NCI-H345 (cell line): Measurements from ENCODE around the gene PIAS2.
"Not testable (repeated sequence)": the region's sequence is repeated elsewhere in the genome, so short reads cannot be mapped to it uniquely, and the experiment has no call there.

ENCODE experiments used
- DNase-seq: peaks from one replicate; lab custom pipeline; 2025; lab: John Stamatoyannopoulos, UW

The PIAS2 gene

DNA sequence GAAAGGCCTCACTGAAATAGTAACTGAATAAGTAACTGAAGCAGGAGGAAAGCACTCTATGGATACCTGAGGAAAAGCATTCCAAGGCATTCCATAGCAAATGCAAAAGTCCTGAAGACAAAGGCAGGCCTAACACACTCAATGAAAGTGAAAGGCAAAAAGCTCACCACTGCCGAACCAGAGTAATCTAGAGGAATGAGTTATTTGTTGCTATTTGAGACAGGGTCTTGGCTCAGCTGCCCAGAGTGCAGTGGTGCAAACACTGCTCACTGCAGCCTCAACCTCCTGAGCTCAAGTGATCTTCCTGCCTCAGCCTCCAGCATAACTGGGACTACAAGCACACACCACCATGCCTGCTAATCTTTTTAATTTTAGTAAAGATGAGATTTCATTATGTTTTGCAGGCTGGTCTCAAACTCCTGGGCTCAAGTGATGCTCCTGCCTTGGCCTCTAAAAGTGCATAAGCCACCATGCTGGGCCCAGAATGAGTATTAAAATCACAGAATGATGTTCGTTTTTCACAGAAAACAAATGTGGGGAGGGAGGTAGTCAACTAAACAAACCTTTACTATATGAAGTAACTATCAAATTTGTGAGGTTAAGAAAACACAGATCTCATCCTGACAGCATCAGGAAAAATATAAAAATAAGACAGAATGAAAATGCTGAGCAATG, 17.9 kb downstream of the PIAS2 start:
- no peak for DNase-seq

DNA sequence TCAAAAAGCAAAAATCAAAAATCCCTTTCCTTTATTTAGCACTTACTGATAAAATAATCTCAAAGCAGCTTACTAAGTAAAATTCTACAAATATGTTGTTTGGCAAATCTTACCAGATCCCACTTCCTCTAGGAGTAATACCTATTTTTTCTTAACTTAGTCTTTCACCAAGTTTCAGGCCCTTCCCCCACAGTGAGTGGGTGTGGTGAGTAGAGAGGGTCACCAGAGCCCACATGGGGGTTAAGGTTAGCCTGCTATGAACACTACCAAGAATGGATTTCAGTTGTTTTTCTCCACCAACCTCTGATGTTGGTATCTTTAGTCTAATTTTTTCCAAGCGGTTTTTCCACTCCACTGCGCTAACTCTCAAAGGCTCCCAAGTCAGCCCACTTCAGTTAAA, 23.2 kb downstream of the PIAS2 start:
- DNase-seq: no peak

DNA sequence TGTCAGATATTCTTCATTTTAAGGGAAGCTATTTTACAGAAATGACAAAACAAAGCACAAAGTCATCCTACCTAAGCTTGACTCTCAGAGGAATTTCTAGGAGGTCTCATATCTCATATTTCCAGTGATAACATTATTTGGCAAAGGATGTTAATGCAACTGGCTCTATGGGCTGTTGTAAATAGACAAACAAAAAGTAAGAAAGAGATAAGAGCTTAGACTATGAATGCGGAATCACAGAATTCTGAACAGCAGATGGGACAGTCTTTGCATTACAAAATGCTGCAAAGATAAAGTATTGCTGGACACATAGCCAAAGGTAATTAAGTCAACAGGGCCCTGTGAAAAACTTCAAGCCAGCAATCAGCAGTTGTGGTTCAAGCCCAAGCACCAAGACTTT, 23.9 kb downstream of the PIAS2 start:
- DNase-seq: no peak

DNA sequence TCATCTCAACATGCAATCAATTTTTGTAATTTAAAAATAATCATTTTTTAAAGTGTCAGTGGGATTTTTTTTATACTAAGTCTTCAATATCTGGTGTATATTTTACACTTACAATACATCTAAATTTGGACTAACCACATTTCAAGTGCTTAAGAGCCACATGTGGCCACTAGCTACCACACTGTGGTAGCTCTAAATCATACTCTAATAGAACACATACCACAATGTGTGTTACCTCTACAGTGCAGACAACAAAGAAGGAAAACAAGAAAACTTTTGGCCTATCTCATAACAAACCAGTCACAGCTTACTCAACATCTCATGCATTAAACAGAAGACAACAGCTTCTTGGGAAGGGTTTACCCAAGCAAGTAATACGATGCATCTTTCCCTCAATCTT, 24.5 kb downstream of the PIAS2 start:
- no peak for DNase-seq

DNA sequence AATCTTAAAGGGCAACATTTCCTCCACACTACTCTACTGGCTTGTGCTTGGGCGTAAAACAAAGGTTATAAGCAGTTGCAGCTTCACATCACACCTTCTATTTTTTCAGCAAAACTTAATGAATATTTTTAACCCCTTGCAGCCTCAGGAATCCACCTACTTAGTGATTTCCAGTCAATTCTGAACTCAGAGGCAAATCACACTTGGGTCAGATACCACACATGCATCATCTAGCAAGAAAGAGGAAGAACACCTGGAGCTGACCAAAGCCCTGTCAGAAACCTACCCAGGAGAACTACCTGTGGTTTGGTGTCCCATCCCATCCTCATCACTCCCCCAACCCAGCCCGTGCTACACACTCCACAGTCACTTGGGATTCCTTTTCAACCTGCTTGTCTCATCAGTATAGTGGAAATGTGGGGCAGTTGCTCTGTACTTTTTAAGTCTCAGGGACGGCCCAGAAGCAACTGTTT, 25.5 kb downstream of the PIAS2 start:
- no peak for DNase-seq

DNA sequence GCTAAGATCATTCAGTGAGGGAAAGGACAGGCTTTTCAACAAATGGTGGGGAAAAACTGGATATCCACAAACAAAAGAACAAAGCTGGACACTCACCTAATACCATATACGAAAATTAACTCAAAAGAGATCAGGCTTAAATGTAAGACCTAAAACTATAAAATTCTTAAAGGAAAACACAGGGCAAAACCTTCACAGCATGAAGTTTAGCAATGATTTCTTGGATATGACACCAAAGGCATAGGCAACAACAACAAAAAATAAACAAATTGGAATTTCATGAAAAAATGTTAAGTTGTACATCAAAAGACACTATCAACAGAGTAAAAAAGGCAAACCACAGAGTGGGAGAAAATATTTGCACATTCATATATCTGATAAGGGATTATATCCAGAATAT, 28.3 kb downstream of the PIAS2 start:
- no peak for DNase-seq

DNA sequence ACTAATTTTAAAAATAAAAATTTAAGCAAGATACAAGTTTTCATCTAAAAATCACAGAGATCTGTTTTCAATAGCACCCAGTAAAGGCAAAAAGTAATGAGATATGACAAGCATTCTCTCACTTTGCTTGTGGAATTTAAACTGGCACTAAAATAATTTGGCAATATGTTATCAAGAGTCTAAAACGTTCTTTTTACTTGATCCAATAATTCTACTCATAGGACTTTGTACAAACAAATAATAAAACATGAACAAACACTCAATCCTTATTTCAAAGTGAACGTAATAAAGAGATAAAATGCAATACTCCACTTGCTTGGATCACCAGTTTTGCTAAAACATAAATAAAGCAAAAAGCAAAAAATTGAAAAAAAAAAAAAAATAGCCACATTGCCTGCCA, 30.4 kb downstream of the PIAS2 start:
- no peak for DNase-seq

DNA sequence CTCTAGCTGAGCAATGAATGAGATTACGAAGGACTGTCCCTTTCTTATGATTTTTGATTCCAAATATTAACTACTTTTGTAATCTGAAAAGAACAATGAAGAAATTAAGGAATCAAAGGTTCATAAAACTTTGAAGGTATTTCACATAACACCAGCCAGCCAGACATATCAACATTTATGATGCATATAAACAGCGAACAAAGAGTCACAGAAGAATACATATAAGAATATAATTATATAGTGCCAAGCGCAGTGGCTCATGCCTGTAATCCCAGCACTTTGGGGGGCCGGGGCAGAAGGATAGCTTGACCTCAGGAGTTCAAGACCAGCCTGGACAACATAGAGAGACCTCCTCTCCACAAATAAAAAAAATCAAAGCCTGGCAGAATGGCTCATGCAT, 34.1 kb downstream of the PIAS2 start:
- DNase-seq: no peak

DNA sequence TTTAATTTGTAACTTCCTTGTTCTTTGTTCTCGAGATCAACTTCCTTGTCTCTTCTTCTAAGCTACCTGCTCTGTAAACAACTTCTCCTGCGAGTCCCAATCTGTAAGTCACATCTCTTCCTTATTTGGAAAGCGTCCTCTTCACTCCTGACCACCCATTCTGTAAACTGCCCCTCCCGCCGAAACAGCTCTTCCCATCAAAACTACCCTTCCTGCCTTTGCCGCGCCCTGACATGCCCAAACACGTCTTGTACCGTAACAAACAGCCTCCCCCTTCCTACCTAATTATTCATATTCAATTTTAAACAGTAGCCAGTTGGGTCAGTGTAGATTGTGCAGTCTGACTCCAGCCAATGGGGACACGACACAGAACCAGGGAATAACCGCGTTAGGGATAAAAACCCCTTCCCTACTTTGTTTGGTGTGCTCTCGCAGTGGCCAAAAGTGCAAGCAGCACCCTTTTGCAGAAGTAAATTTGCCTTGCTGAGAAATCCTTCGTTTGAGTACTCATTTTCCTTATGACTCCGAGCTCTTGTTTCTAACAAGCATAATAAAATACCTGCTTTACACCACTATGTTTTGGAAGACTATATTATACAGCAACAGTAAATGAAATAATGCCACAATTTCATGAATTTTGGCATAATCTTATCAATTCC, 39.8 kb downstream of the PIAS2 start:
- DNase-seq: no peak

DNA sequence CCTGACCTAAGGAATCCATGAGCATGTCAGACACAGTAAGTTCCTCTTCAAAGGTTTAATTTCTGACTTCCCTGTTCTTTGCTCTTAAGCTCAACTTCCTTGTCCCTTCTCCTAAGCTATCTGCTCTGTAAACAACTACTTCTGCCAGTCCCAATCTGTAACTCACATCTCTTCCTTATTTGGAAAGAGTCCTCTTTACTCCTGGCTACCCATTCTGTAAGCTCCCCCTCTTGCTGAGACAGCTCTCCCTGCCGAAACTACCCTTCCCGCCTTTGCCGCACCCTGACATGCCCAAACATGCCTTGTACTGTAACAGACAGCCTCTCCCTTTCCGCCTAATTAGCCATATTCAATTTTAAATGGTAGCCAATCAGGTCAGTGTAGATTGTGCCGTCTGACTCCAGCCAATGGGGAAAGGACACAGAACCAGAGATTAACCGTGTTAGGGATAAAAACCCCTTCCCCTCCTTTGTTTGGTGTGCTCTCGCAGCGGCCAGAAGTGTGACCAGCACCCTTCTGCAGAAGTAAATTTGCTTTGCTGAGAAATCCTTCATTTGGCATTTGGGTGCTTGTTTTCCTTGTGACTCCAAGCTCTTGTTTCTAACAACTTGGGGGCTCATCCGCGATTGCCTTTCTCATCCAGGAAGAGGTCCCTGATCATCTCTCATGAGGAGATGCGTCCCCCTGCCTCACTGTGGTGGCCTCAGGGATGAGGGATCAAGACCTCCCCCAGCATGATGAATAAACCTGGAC, 49.0 kb downstream of the PIAS2 start:
- DNase-seq: no peak

DNA sequence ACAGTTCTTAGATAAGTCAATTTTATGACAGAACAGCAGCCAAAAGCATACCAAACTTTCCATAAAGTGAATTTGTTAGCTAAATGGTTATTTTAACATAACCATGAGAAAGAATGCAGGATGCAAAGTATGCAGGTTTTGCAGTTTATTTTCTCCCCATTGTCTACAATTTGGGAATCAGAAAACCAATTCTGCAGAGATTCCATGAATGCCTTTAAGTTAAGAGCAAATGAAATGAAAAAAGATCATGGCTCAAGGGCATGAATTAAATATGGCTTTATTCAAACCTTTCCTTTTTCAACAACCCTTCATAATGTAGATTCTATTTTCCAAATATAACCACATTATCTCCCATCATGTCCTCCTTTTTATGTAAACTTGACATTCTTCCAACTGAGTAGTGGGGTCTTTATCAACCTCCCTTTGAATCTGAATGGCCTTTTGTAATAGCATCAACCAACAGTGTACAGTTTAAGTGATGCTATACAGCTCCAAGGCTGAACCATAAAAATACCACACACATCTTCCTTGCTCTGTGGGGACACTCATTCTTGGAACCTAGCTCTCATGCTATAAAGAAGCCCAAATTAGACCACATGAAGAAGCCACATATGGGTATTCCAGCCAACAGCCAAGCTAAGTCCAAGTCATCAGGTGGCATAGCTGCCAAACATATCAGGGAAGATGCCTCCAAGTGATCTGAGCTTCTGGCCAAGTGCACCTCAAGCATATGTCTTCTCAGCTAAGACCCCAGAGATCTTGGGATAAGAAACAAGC, 49.8 kb downstream of the PIAS2 start:
- no peak for DNase-seq

DNA sequence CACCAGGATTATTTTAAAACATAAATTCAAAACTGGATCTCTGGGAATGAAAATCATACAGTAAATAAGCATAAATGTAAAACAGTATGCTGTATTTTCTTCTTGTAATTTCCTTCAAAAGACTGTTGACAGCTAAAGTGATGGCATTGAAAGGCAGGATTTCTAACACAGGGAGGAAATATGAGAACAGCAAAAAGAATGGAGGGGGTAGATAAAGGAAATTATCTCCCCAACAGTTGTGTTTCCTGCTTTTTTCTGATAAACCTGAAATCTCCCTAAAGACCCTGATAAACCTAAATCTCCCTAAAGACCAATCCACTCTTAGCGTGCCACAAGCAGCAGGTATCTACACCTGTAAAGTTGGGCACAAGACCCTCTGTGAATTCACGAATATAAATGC, 50.8 kb downstream of the PIAS2 start:
- no peak for DNase-seq

DNA sequence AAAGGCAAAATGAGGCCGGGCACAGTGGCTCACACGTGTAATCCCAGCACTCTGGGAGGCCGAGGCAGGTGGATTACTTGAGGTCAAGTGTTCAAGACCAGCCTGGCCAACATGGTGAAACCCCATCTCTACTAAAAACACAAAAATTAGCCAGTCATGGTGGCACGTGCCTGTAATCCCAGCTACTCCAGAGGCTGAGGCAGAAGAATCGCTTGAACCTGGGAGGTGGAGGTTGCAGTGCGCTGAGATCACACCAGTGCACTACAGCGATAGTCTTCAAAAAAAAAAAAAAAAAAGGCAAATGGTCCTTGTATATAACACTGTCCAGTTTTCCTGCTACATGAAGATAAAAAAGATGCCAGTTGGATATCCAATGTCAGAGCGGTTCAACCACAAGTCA, 52.1 kb downstream of the PIAS2 start:
- DNase-seq: not testable (repeated sequence)

DNA sequence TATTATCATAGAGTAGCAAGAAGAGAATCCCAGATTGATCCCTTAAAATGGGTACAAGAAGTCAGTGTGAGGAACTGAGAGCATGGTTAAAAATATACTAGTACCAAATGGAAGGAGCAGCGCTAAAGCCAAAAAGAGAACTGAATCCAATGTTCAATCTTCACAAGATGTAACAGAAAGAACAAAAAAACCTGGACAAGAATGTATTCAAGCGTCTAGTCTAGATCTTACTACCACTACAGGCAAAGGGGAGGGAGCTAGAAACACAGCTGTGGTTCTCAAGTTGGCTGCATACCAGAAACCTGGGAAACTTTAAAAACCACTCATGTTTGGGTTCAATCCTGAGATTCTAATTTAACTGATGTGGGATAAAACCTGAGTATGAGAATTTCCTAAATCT, 57.5 kb downstream of the PIAS2 start:
- DNase-seq: no peak

DNA sequence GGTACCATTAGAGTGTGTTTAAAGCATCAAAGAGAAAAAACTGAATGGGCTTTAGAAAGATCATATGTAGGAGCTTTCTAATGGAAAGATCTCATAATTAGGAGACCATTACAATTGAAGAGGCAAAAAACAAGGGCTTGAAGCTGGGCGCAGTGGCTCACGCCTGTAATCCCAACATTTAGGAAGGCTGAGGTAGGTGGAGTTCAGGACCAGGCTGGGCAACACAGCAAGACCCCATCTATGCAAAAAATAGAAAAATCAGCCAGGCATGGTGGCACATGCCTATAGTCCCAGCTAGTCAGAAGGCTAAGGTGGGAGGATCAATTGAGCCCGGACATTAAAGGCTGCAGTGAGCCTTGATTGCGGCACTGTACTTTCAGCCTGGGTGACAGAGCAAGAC, 59.0 kb downstream of the PIAS2 start:
- DNase-seq: no peak

DNA sequence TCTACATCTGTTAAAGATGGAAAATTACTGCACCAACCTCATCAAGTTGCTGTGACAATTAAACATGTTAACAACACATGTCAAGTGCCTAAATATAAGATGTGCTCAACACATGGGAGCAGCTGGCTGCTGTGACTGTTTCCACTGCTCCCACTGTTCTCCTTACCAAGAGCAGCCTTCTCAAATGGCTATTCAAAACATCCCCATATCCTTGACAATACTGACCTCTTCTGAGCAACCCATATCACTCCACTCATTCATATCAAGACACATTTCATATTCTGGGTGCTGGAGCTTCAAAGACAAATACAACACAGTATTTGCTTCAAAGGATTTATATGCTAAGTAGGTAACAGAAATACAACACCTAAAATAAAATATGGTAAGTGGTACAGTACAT, 60.3 kb downstream of the PIAS2 start:
- no peak for DNase-seq

DNA sequence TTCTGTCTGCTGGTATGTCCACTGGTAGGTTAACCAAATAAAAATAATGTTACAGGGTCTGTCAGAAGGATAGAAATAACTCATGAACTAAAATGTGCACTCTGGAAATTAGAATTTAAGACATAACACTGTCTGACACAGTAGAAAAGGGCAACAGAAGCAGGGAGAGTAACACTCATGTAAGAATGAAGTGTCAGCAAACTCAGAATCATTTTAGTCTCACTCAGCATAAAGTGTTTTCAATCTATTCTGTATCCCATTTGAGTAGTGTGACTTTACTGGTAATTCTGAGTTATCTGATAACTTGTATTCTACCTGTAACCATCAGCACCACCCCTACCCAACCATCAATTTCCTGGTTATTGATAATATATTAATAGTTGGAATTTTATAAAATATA, 68.3 kb downstream of the PIAS2 start:
- DNase-seq: no peak

DNA sequence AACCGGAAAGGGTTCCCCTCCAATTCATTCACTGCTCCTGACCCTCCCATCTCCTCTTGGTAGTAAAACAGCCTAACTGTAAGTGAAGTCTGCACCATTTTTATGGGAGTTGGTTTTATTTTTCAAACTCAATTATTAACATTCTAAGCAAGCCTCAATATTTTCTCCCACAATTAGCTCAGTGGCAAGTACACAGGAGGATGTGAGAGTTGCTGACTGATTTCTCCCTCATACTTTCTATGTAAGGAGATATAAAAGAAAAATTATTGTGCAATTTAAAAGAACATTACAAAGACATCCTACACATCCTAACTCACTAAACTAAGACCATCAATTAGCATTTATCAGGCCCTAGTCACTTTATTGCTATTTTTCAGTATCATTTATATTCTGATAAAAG, 73.9 kb downstream of the PIAS2 start:
- DNase-seq: no peak

DNA sequence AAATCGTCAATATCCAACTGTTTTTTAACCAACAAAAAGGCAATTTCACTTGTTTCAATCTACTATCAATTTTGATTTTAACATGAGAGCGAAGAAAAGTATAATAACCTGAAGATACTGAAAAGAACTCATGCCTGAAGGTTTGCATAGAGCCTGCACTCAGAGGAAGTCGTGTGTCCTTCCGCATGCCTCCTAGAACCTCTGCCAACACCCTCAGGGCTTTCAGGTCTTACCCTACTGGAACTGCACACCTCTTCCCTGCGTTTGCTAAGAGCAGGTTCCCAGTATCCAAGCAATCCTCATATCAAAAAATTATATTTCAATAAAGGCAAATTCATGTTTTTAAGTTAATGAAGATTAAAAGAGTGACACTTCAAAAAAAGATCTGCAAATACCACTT, 74.7 kb downstream of the PIAS2 start:
- no peak for DNase-seq

DNA sequence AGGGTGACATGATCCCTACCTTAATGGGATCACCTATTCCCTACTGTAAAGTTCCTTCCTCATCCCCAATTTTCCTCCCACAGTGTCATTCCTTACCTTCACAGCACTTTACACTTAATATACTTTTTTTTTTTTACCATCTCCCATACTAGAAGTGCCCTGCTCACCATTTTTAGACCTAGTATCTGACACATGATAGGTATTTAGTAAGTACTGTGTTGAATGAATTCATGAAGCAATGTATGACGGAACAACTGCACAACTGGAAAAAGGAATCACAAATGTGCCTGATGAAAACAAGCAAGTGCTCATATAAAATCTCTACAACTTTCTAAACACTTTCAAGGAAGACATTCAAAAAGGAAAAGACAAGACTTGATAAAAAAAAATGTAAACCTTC, 83.4 kb downstream of the PIAS2 start:
- DNase-seq: no peak

DNA sequence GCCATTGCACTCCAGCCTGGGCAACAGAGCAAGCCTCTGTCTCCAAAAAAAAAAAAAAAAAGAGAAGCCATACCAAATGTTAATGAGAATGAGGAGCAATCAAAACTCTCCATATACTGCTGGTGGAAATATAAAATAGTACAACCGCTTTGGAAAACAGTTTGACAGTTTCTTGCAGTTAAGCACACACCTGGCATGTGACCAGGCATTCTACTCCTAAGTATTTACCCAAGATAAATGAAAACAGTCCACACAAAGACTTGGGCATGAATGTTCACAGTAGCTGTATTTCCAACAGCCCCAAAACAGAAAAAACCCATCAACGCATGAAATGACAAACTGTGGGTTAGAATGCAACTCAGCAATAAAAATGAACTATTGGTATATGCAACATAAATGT, 84.5 kb downstream of the PIAS2 start:
- peak; percentile 67 for DNase-seq

DNA sequence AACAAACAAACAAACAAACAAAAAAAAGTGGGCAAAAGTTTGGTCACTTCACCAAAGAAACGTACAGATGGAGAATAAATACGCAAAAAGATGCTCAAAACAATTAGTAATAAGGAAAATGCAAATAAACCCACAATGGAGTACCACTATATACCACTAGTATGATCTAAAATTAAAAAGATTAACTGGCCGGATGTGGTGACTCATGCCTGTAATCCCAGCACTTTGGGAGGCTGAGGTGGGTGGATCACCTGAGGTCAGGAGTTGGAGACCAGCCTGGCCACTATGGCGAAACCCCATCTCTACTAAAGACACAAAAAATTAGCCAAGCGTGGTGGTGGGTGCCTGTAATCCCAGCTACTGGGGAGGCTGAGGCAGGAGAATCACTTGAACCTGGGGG, 84.9 kb downstream of the PIAS2 start:
- not testable (repeated sequence) for DNase-seq

DNA sequence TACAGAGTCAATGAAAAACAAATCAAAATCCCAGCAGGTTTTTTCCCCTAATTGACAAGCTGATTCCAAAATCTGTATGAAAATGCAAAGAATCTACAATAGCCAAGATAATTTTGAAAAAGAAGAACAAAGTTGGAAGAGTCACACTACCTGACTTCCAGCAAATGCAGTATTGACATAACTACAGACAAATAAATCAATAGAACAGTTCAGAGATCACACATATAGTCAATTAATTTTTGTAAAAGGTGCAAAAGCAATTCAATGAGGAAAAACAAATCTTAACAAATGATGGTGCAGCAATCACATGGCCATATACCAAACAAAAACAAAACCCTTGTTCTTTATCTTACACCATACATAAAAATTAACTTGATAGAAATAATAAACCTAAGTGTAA, 85.9 kb downstream of the PIAS2 start:
- DNase-seq: no peak
